Fibroblast of skin of scalp (primary cell): ENCODE measurements around the gene RPAP2. TPM values are rescaled to one million over a fixed set of nuclear protein-coding genes. Genes with fewer than 3 reads are reported as not detected.
"Not testable (repeated sequence)": the region's sequence is repeated elsewhere in the genome, so short reads cannot be mapped to it uniquely, and the experiment has no call there.

Source experiments
- DNase-seq: peaks from one replicate; pipeline ENCODE4 v3.0.0-alpha.2; 2013
- polyA plus RNA-seq, 2 experiments: library from polyadenylated mRNA; unstranded; fragments of 120-200 nt; gene quantifications; one replicate each; pipeline ENCODE4 v1.2.1, GENCODE V29; 2013; ENCODE audit not compliant: insufficient read length in 2 of 2

Gene RPAP2
- 16.5 TPM for polyA plus RNA-seq (2013, experiment 1 of 2; ENCODE audit: insufficient read length)
- polyA plus RNA-seq (2013, experiment 2 of 2; ENCODE audit: insufficient read length), result 19.0 TPM

GRCh38 chr1:92298573-92299476 is at the start of gene RPAP2, which contains the start of gene GLMN:
TSS of gene RPAP2 (plus strand) at chr1:92299059. CDS start at chr1:92299074, 15 bp downstream.
TSS of gene GLMN (minus strand) at chr1:92298987. CDS start at chr1:92297999, 988 bp downstream.
- DNase-seq, result peak; percentile 88

- DNase-seq, result not testable (repeated sequence)
Measured at GRCh38 chr1:92254714-92255113, 44.1 kb upstream of the RPAP2 start.

GRCh38 chr1:92259350-92259749 is 39.5 kb upstream of the RPAP2 start:
- DNase-seq, result no peak

- no peak for DNase-seq
Measured at GRCh38 chr1:92262516-92262915, 36.3 kb upstream of the RPAP2 start.

GRCh38 chr1:92273039-92273438 is 25.8 kb upstream of the RPAP2 start:
- no peak for DNase-seq

- peak; percentile 15 for DNase-seq
Measured at GRCh38 chr1:92274939-92275338, 23.9 kb upstream of the RPAP2 start.

- no peak for DNase-seq
Measured at GRCh38 chr1:92276082-92276481, 22.8 kb upstream of the RPAP2 start.

- peak; percentile 83 for DNase-seq
Measured at GRCh38 chr1:92277105-92277723, 21.6 kb upstream of the RPAP2 start.

- DNase-seq, result not testable (repeated sequence)
Measured at GRCh38 chr1:92279781-92280180, 19.1 kb upstream of the RPAP2 start.

GRCh38 chr1:92281411-92281810 is 17.4 kb upstream of the RPAP2 start:
- DNase-seq, result not testable (repeated sequence)

- DNase-seq, result peak; percentile 62
Measured at GRCh38 chr1:92291372-92291999, 7.4 kb upstream of the RPAP2 start.

- DNase-seq, result peak; percentile 11
Measured at GRCh38 chr1:92298213-92298572, 666 bp upstream of the RPAP2 start.

- DNase-seq, result no peak
Measured at GRCh38 chr1:92299477-92300150, 755 bp downstream of the RPAP2 start.

- DNase-seq, result no peak
Measured at GRCh38 chr1:92301021-92301420, 2.2 kb downstream of the RPAP2 start.

GRCh38 chr1:92306020-92306419 is 7.2 kb downstream of the RPAP2 start:
- no peak for DNase-seq

- no peak for DNase-seq
Measured at GRCh38 chr1:92307980-92308379, 9.1 kb downstream of the RPAP2 start.

- DNase-seq, result peak; percentile 8
Measured at GRCh38 chr1:92310185-92310597, 11.3 kb downstream of the RPAP2 start.

- DNase-seq, result no peak
Measured at GRCh38 chr1:92314024-92314423, 15.2 kb downstream of the RPAP2 start.

GRCh38 chr1:92315766-92316599 is 17.1 kb downstream of the RPAP2 start:
- no peak for DNase-seq

GRCh38 chr1:92317836-92318493 is 19.1 kb downstream of the RPAP2 start:
- DNase-seq, result no peak
